K562 (cell line): ENCODE measurements around the gene SDK1. TPM values are rescaled to one million over a fixed set of nuclear protein-coding genes. Genes with fewer than 3 reads are reported as not detected.

ENCODE experiments used
- ATAC-seq: fragments of 200-7000 bp; cut with Tn5 transposase; 3 replicates; pipeline ENCODE4 v1.9.1; 2020; ENCODE audit warnings: moderate library complexity
- BruUV-seq: library from RNA; stranded (reverse); fragments of 400-500 nt; replicated peaks from 2 replicates; lab custom pipeline; 2021; lab: Mats Ljungman, UMichigan
- CTCF ChIA-PET: fragments of 300-600 bp; formaldehyde crosslinking; extraction: SDS; loops from one replicate; lab custom pipeline; 2021; ENCODE audit warnings: low intra/inter-chr PET ratio; lab: Yijun Ruan, JAX
- POLR2A ChIA-PET: fragments of 300-600, 350-650 bp; sonication (Branson Sonifier 250); formaldehyde crosslinking; extraction: SDS; loops from one replicate; lab custom pipeline; 2021; ENCODE audit warnings: antibody characterized with exemption, inconsistent platforms; lab: Yijun Ruan, JAX
- DNase-seq, 4 experiments: peaks; one replicate each; pipeline versions ENCODE4 v3.0.0 to v3.0.0-alpha.2; 2011 to 2018; ENCODE audit warnings: low spot score in 3 of 4, mixed read lengths in 3 of 4; ENCODE audit errors: extremely low read depth in 1 of 4
- FAIRE-seq: peaks from 2 replicates; lab custom pipeline; 2011; peaks lifted over from hg19 to GRCh38; lab: Jason Lieb, UNC
- H2AFZ ChIP-seq: 2 replicates; pipeline ENCODE4 v1.6.0; 2011; ENCODE audit warnings: low read depth, low read length, control low read depth, inconsistent platforms
- H3K27ac ChIP-seq: fragments of 200-600 bp; 3 replicates; pipeline ENCODE4 v1.8.0; 2011; ENCODE audit warnings: low read depth, mild to moderate bottlenecking, control low read depth, inconsistent platforms, low read length, moderate library complexity, mixed read lengths; ENCODE audit errors: extremely low read depth
- H3K27me3 ChIP-seq, 2 experiments: fragments of 300-600 bp in 1 of 2; 2 replicates in 1 of 2; 3 replicates in 1 of 2; pipeline versions ENCODE4 v1.6.0 to v1.8.0; 2011; ENCODE audit warnings: inconsistent platforms in 2 of 2, low read length in 2 of 2, mild to moderate bottlenecking in 1 of 2, mixed read lengths in 1 of 2, moderate library complexity in 1 of 2; ENCODE audit not compliant: control insufficient read depth in 2 of 2, insufficient read depth in 2 of 2
- H3K36me3 ChIP-seq: fragments of 300-600 bp; 3 replicates; pipeline ENCODE4 v1.8.0; 2011; ENCODE audit warnings: mild to moderate bottlenecking, low read length, inconsistent platforms; ENCODE audit not compliant: control insufficient read depth, insufficient read depth
- H3K4me1 ChIP-seq, 2 experiments: fragments of 200-600 bp in 1 of 2; replicated peaks in 1 of 2; 2 replicates in 1 of 2; 3 replicates in 1 of 2; pipeline versions ENCODE4 v1.5.1 to v1.8.0; 2011; ENCODE audit warnings: inconsistent platforms in 2 of 2, low read length in 2 of 2, mild to moderate bottlenecking in 1 of 2, mixed read lengths in 1 of 2, moderate library complexity in 1 of 2; ENCODE audit not compliant: control insufficient read depth in 2 of 2, insufficient read depth in 2 of 2
- H3K4me2 ChIP-seq: 2 replicates; pipeline ENCODE4 v1.6.1; 2011; ENCODE audit warnings: low read length, control low read depth, inconsistent platforms, mixed read lengths; ENCODE audit not compliant: insufficient read depth
- H3K4me3 ChIP-seq: fragments of 200-600 bp; sonication (generic), shearing (Covaris generic); 2 replicates; pipeline ENCODE4 v1.5.1; 2016; ENCODE audit warnings: control low read depth, inconsistent platforms
- H3K79me2 ChIP-seq: fragments of 200-600 bp; 3 replicates; pipeline ENCODE4 v1.8.0; 2011; ENCODE audit warnings: low read length, inconsistent platforms; ENCODE audit not compliant: control insufficient read depth, insufficient read depth
- H3K9ac ChIP-seq, 2 experiments: 2 replicates each; pipeline versions ENCODE4 v1.6.0 to v1.6.1; 2011; ENCODE audit warnings: low read depth in 2 of 2, low read length in 2 of 2, control low read depth in 1 of 2, inconsistent platforms in 1 of 2, mild to moderate bottlenecking in 1 of 2, mixed read lengths in 1 of 2; ENCODE audit not compliant: insufficient read depth in 1 of 2
- H3K9me1 ChIP-seq: one replicate; pipeline ENCODE4 v1.6.0; 2011; ENCODE audit warnings: inconsistent platforms, mild to moderate bottlenecking, low read length, moderate library complexity; ENCODE audit not compliant: control insufficient read depth, insufficient read depth
- H3K9me3 ChIP-seq: replicated peaks from 2 replicates; pipeline ENCODE4 v1.5.1; 2011; ENCODE audit warnings: low read depth, low read length, inconsistent platforms; ENCODE audit not compliant: control insufficient read depth, insufficient read depth
- H4K20me1 ChIP-seq: replicated peaks from 2 replicates; pipeline ENCODE4 v1.6.1; 2011; ENCODE audit warnings: low read length, inconsistent platforms, mixed read lengths; ENCODE audit not compliant: control insufficient read depth, insufficient read depth
- ADNP ChIP-seq: fragments of 200-800 bp; sonication (Bioruptor generic); IDR thresholded peaks from 2 replicates; pipeline ENCODE4 v1.6.1; 2016; ENCODE audit warnings: missing genetic modification characterization, missing compliant biosample characterization
- ARHGAP35 ChIP-seq: fragments of 450-650 bp; IDR thresholded peaks from 2 replicates; pipeline ENCODE4 v1.6.1; 2018; ENCODE audit not compliant: partially characterized antibody
- CBX8 ChIP-seq: fragments of 200-600 bp; sonication (generic); IDR thresholded peaks from 2 replicates; pipeline ENCODE4 v1.6.1; 2012; ENCODE audit warnings: borderline replicate concordance, mixed run types, low read depth, mild to moderate bottlenecking, moderate library complexity, mixed read lengths, low read length, control low read depth, inconsistent platforms; ENCODE audit not compliant: poor library complexity, severe bottlenecking; ENCODE audit errors: extremely low read depth
- CREBBP ChIP-seq: IDR thresholded peaks from one replicate; pipeline ENCODE4 v1.6.1; 2012; ENCODE audit warnings: low read depth, mild to moderate bottlenecking, control low read depth, inconsistent platforms, low read length
- DPF2 ChIP-seq: fragments of 450-650 bp; IDR thresholded peaks from 2 replicates; pipeline ENCODE4 v1.6.1; 2016
- GTF2E2 ChIP-seq: fragments of 200-800 bp; sonication (Bioruptor generic); IDR thresholded peaks from 2 replicates; pipeline ENCODE4 v1.6.1; 2016; ENCODE audit warnings: missing genetic modification characterization, missing compliant biosample characterization
- HNRNPK ChIP-seq: fragments of 200-400 bp; formaldehyde crosslinking; IDR thresholded peaks from one replicate; pipeline ENCODE4 v1.6.1; 2018; ENCODE audit warnings: mild to moderate bottlenecking, low read depth, low read length; ENCODE audit not compliant: poor library complexity, severe bottlenecking
- KHSRP ChIP-seq: fragments of 450-650 bp; IDR thresholded peaks from 2 replicates; pipeline ENCODE4 v1.6.1; 2017
- NUFIP1 ChIP-seq: fragments of 450-650 bp; IDR thresholded peaks from 2 replicates; pipeline ENCODE4 v1.6.1; 2018; ENCODE audit not compliant: partially characterized antibody
- RBM25 ChIP-seq: fragments of 200-400 bp; formaldehyde crosslinking; IDR thresholded peaks from 2 replicates; pipeline ENCODE4 v1.6.1; 2018; ENCODE audit warnings: low read length, low read depth, moderate library complexity; ENCODE audit not compliant: severe bottlenecking
- SIN3A ChIP-seq, 2 experiments: fragments of 150-350 bp in 1 of 2; IDR thresholded peaks; 2 replicates each; pipeline ENCODE4 v1.6.1; 2011 to 2016; ENCODE audit warnings: borderline replicate concordance in 2 of 2, low read depth in 2 of 2, low read length in 2 of 2, mild to moderate bottlenecking in 2 of 2, moderate library complexity in 2 of 2; ENCODE audit not compliant: control insufficient read depth in 1 of 2
- SMAD3 ChIP-seq: fragments of 450-650 bp; formaldehyde crosslinking; conservative IDR thresholded peaks from 2 replicates; pipeline ENCODE4 v1.4.0; 2020; ENCODE audit warnings: mild to moderate bottlenecking
- ZNF699 ChIP-seq: fragments of 250-450 bp; sonication (Bioruptor Pico); IDR thresholded peaks from 2 replicates; pipeline ENCODE4 v1.8.0; 2021; ENCODE audit warnings: mild to moderate bottlenecking, moderate library complexity; ENCODE audit not compliant: insufficient replicate concordance
- WGBS: fragments of 100-300 bp; shearing (Covaris generic); methylation state at CpG from one replicate; pipeline ENCODE4 v1.1.6; 2016; ENCODE audit warnings: low coverage, mixed read lengths; ENCODE audit not compliant: insufficient coverage; ENCODE audit errors: missing lambda C conversion rate; 5-methylcytosine and 5-hydroxymethylcytosine counted together
- in situ Hi-C: fragments of 300-500 bp; cut with MboI; formaldehyde crosslinking; loops from 4 replicates; pipeline ENCODE4 v1.15.0; 2018; ENCODE audit warnings: inconsistent platforms, mixed read lengths
- intact Hi-C: fragments of 100-400 bp; cut with micrococcal nuclease; formaldehyde crosslinking; loops from 2 replicates; pipeline ENCODE4 v1.14.2; 2022
- polyA plus RNA-seq, 8 experiments: library from polyadenylated mRNA; depleted of rRNA in 4 of 8; stranded (reverse) in 5 of 8; unstranded in 3 of 8; fragments of >200 nt; fragmentation: Nextera tagmentation in 2 of 8; fragmentation: Illumina TruSeq in 1 of 8; extraction: Ambion mirVana in 2 of 8; extraction: Trizol in 1 of 8; gene quantifications; 2 replicates each; pipeline versions ENCODE4 v1.2.1 to v1.2.3, GENCODE V29; 2011 to 2014; ENCODE audit warnings: inconsistent platforms in 1 of 8, missing spikeins in 1 of 8
- total RNA-seq, 7 experiments: library from RNA; depleted of rRNA in 6 of 7; stranded (reverse); fragments of >200 nt in 6 of 7; fragmentation: Illumina TruSeq in 2 of 7; extraction: Trizol in 2 of 7; gene quantifications; 2 replicates each; pipeline versions ENCODE4 v1.2.1 to v1.2.3, GENCODE V29; 2011 to 2021; ENCODE audit warnings: low replicate concordance in 1 of 7
- TF ChIP-seq, protein P1 (sequence below): IDR thresholded peaks from 2 replicates; pipeline ENCODE4 v1.6.1; 2016; ENCODE audit warnings: missing genetic modification characterization, missing compliant biosample characterization
- TF ChIP-seq, protein P2 (sequence below): fragments of 450-650 bp; IDR thresholded peaks from 2 replicates; pipeline ENCODE4 v1.6.1; 2018; ENCODE audit not compliant: partially characterized antibody

The SDK1 gene
- total and polyA plus RNA-seq, 9 of the 15 experiments (the other 6 are each of a cell fraction or from before 2014, with no cell fraction given): 0.16 TPM; not detected in 8

DNA sequence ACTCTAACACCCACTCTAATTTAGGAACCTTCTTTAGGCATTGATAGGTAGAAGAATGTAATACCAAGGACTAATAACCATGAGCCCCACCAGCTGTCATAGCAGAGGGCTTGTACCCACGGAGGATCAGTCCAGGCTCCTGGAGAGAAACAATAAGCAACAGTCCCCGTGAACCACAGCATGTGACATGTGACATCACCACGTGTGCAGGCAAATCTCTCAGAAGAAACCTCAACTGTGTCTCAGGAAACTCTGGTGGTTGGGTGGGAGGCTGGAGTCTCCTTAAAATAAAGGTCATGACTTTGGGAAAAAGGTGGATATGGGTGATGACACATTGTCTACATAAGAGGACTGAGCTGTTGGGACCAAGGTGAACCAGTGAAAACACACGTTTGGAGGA, 727.2 kb downstream of the SDK1 start:
- TF ChIP-seq KHSRP (no peak), SIN3A (IDR thresholded peaks at IDR 0.05; ENCODE audit: borderline replicate concordance in 2 of 2, control insufficient read depth in 1 of 2, low read depth in 2 of 2, low read length in 2 of 2) (no peak), SMAD3 (CRISPR knock-in tag) (no peak), CBX8 (no peak), GTF2E2 (tag) (no peak), NUFIP1 (no peak), CREBBP (no peak), HNRNPK (no peak), ADNP (tag) (no peak), ARHGAP35 (no peak), DPF2 (no peak), RBM25 (no peak), ZNF699 (CRISPR knock-in tag) (no peak)
- TF ChIP-seq, protein P1, sequence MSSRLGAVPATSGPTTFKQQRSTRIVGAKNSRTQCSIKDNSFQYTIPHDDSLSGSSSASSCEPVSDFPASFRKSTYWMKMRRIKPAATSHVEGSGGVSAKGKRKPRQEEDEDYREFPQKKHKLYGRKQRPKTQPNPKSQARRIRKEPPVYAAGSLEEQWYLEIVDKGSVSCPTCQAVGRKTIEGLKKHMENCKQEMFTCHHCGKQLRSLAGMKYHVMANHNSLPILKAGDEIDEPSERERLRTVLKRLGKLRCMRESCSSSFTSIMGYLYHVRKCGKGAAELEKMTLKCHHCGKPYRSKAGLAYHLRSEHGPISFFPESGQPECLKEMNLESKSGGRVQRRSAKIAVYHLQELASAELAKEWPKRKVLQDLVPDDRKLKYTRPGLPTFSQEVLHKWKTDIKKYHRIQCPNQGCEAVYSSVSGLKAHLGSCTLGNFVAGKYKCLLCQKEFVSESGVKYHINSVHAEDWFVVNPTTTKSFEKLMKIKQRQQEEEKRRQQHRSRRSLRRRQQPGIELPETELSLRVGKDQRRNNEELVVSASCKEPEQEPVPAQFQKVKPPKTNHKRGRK (tag): no peak
- TF ChIP-seq, protein P2, sequence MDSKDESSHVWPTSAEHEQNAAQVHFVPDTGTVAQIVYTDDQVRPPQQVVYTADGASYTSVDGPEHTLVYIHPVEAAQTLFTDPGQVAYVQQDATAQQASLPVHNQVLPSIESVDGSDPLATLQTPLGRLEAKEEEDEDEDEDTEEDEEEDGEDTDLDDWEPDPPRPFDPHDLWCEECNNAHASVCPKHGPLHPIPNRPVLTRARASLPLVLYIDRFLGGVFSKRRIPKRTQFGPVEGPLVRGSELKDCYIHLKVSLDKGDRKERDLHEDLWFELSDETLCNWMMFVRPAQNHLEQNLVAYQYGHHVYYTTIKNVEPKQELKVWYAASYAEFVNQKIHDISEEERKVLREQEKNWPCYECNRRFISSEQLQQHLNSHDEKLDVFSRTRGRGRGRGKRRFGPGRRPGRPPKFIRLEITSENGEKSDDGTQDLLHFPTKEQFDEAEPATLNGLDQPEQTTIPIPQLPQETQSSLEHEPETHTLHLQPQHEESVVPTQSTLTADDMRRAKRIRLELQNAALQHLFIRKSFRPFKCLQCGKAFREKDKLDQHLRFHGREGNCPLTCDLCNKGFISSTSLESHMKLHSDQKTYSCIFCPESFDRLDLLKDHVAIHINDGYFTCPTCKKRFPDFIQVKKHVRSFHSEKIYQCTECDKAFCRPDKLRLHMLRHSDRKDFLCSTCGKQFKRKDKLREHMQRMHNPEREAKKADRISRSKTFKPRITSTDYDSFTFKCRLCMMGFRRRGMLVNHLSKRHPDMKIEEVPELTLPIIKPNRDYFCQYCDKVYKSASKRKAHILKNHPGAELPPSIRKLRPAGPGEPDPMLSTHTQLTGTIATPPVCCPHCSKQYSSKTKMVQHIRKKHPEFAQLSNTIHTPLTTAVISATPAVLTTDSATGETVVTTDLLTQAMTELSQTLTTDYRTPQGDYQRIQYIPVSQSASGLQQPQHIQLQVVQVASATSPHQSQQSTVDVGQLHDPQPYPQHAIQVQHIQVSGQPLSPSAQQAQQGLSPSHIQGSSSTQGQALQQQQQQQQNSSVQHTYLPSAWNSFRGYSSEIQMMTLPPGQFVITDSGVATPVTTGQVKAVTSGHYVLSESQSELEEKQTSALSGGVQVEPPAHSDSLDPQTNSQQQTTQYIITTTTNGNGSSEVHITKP: no peak
- FAIRE-seq: no peak
- Histone ChIP-seq H3K4me3 (no peak overlapping the region), H3K9me3 (no peaks in the 10 kb centered on the region), H3K27ac (no peak overlapping the region), H3K4me2 (no peak overlapping the region), H4K20me1 (no peaks in the 10 kb centered on the region; the same call in 1 of the 2 replicates), H3K9me1 (no peaks in the 10 kb centered on the region), H3K36me3 (no peaks in the 10 kb centered on the region), H3K9ac (no peak overlapping the region), H2AFZ (no peak overlapping the region), H3K4me1 (no peaks in the 10 kb centered on the region; a peak in 1 of 5 replicates), H3K27me3 (peaks cover 23 to 39% of the 10 kb centered on the region in 2 experiments), H3K79me2 (no peaks in the 10 kb centered on the region)
- BruUV-seq: no TSS peak
- in situ Hi-C loops: no loop called here
- CTCF ChIA-PET: no interaction called here
- POLR2A ChIA-PET: no interaction called here
- no peak for DNase-seq
- intact Hi-C loops: no loop called here
- ATAC-seq: no peak
- WGBS: 1% methylated on average over 4 of the region's 4 CpGs
